Breast epithelium (tissue), 3 donors: ENCODE results near the gene CYYR1.

ENCODE experiments used
- POLR2A ChIP-seq: fragments of 450-650 bp; IDR thresholded peaks from one replicate; pipeline ENCODE4 v1.6.1; 2016; ENCODE audit warnings: antibody characterized with exemption, mild to moderate bottlenecking, moderate library complexity
- POLR2AphosphoS5 ChIP-seq, 3 donors: sonication (generic); formaldehyde crosslinking; IDR thresholded peaks; one replicate each; pipeline ENCODE4 v1.6.1; 2017; ENCODE audit warnings: antibody characterized with exemption in 3 of 3
- TF ChIP-seq, protein P1 (sequence below), 3 donors: fragments of 450-650 bp; IDR thresholded peaks; one replicate each; pipeline ENCODE4 v1.5.1; 2016 to 2017; ENCODE audit warnings: antibody characterized with exemption in 3 of 3, mild to moderate bottlenecking in 3 of 3, moderate library complexity in 3 of 3

DNA sequence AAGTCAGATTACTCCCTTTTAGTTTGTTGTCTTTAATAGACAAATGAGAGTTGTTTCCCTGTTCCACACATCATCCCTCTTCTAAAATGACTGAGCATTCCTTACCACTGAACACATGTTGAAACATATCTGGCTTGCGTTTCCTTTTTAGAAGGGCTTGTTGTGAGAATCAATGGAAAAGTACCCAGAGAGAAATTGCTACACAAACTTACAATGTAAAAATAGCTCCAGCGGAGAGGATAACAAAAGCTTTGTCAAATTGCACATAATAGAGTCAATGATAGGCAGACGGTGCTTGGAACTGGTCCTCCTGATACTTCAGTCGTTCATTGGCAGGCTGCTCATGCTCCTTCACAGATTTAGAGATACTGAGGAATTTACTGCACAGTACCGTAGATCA is 123.9 kb downstream of the CYYR1 start:
- TF ChIP-seq, protein P1, sequence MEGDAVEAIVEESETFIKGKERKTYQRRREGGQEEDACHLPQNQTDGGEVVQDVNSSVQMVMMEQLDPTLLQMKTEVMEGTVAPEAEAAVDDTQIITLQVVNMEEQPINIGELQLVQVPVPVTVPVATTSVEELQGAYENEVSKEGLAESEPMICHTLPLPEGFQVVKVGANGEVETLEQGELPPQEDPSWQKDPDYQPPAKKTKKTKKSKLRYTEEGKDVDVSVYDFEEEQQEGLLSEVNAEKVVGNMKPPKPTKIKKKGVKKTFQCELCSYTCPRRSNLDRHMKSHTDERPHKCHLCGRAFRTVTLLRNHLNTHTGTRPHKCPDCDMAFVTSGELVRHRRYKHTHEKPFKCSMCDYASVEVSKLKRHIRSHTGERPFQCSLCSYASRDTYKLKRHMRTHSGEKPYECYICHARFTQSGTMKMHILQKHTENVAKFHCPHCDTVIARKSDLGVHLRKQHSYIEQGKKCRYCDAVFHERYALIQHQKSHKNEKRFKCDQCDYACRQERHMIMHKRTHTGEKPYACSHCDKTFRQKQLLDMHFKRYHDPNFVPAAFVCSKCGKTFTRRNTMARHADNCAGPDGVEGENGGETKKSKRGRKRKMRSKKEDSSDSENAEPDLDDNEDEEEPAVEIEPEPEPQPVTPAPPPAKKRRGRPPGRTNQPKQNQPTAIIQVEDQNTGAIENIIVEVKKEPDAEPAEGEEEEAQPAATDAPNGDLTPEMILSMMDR (IDR thresholded peaks at IDR 0.05), result no peak
- TF ChIP-seq POLR2A (no peak), POLR2AphosphoS5 (IDR thresholded peaks at IDR 0.05) (no peak)
